H1 (cell line): Measurements from ENCODE around the gene MACC1. TPM values are rescaled to one million over a fixed set of nuclear protein-coding genes. Genes with fewer than 3 reads are reported as not detected.

Source experiments
- GABPA ChIP-seq: IDR thresholded peaks from 2 replicates; pipeline ENCODE4 v1.6.1; 2011; ENCODE audit warnings: mild to moderate bottlenecking, low read length, moderate library complexity, borderline replicate concordance; ENCODE audit not compliant: insufficient read depth
- KDM4A ChIP-seq: IDR thresholded peaks from one replicate; pipeline ENCODE4 v1.7.1; 2012; ENCODE audit warnings: low read depth, mild to moderate bottlenecking, moderate library complexity, low read length, inconsistent platforms; ENCODE audit not compliant: severe bottlenecking
- RBBP5 ChIP-seq: IDR thresholded peaks from 2 replicates; pipeline ENCODE4 v1.7.1; 2012; ENCODE audit warnings: low read depth, mild to moderate bottlenecking, inconsistent platforms, low read length, moderate library complexity, borderline replicate concordance
- RFX5 ChIP-seq: IDR thresholded peaks from 2 replicates; pipeline ENCODE4 v1.6.1; 2011; ENCODE audit warnings: low read depth, low read length, improper control_type of control experiment, borderline replicate concordance
- RXRA ChIP-seq: IDR thresholded peaks from 2 replicates; pipeline ENCODE4 v1.6.1; 2011; ENCODE audit warnings: low read depth, mild to moderate bottlenecking, low read length, moderate library complexity; ENCODE audit not compliant: insufficient read depth
- polyA plus RNA-seq, 7 experiments: library from polyadenylated mRNA; depleted of rRNA in 3 of 7; stranded (reverse) in 5 of 7; unstranded in 2 of 7; fragments of >200 nt in 5 of 7; fragments of 200-250 nt in 2 of 7; gene quantifications; 1 replicate in 5 of 7; 2 replicates in 1 of 7; 4 replicates in 1 of 7; pipeline versions ENCODE4 v1.2.1 to v1.2.3, GENCODE V29; 2011 to 2013; ENCODE audit warnings: missing spikeins in 2 of 7, mixed read lengths in 2 of 7
- total RNA-seq: library from RNA; stranded (reverse); fragmentation: NEBNext Ultra II Directional; extraction: Animal tissue kit (Norgen Biotek cat#: 25700); gene quantifications from 2 replicates; pipeline ENCODE4 v1.2.1, GENCODE V29; 2021
- TF ChIP-seq, protein P1 (sequence below): IDR thresholded peaks from 2 replicates; pipeline ENCODE4 v1.6.1; 2012; ENCODE audit warnings: inconsistent platforms
- TF ChIP-seq, protein P2 (sequence below): fragments of 300-600 bp; sonication (generic); IDR thresholded peaks from 2 replicates; pipeline ENCODE4 v1.7.1; 2012; ENCODE audit warnings: low read length, moderate library complexity, mild to moderate bottlenecking, inconsistent platforms; ENCODE audit not compliant: insufficient replicate concordance

MACC1 gene
- total and polyA plus RNA-seq, 2 of the 8 experiments (the other 6 are each of a cell fraction or from before 2014, with no cell fraction given): 2.0 to 17.2 TPM

DNA sequence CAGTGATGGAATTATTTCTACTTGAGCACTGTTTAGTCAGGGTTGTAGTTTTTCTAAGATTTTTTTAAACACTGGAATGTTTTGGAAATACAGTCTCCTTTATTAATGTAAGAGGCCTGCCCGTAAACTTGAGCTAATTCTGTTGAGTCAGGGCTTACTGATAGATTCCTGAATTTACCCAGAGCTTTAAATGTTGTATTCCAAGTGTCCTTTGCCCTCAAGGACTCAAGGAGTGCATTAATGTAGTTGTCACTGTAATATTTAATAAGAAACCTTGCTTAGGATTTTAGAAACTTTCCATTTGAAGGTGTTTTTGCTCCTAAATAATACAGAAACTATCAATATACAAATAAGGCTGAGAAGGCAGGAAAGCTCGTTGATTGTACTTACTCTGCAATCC, 89.2 kb downstream of the MACC1 start (continued):
- TF ChIP-seq, protein P1, sequence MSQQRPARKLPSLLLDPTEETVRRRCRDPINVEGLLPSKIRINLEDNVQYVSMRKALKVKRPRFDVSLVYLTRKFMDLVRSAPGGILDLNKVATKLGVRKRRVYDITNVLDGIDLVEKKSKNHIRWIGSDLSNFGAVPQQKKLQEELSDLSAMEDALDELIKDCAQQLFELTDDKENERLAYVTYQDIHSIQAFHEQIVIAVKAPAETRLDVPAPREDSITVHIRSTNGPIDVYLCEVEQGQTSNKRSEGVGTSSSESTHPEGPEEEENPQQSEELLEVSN: no peak
- TF ChIP-seq RBBP5: no peak
- TF ChIP-seq RFX5: no peak
- TF ChIP-seq RXRA: no peak
- TF ChIP-seq, protein P2, sequence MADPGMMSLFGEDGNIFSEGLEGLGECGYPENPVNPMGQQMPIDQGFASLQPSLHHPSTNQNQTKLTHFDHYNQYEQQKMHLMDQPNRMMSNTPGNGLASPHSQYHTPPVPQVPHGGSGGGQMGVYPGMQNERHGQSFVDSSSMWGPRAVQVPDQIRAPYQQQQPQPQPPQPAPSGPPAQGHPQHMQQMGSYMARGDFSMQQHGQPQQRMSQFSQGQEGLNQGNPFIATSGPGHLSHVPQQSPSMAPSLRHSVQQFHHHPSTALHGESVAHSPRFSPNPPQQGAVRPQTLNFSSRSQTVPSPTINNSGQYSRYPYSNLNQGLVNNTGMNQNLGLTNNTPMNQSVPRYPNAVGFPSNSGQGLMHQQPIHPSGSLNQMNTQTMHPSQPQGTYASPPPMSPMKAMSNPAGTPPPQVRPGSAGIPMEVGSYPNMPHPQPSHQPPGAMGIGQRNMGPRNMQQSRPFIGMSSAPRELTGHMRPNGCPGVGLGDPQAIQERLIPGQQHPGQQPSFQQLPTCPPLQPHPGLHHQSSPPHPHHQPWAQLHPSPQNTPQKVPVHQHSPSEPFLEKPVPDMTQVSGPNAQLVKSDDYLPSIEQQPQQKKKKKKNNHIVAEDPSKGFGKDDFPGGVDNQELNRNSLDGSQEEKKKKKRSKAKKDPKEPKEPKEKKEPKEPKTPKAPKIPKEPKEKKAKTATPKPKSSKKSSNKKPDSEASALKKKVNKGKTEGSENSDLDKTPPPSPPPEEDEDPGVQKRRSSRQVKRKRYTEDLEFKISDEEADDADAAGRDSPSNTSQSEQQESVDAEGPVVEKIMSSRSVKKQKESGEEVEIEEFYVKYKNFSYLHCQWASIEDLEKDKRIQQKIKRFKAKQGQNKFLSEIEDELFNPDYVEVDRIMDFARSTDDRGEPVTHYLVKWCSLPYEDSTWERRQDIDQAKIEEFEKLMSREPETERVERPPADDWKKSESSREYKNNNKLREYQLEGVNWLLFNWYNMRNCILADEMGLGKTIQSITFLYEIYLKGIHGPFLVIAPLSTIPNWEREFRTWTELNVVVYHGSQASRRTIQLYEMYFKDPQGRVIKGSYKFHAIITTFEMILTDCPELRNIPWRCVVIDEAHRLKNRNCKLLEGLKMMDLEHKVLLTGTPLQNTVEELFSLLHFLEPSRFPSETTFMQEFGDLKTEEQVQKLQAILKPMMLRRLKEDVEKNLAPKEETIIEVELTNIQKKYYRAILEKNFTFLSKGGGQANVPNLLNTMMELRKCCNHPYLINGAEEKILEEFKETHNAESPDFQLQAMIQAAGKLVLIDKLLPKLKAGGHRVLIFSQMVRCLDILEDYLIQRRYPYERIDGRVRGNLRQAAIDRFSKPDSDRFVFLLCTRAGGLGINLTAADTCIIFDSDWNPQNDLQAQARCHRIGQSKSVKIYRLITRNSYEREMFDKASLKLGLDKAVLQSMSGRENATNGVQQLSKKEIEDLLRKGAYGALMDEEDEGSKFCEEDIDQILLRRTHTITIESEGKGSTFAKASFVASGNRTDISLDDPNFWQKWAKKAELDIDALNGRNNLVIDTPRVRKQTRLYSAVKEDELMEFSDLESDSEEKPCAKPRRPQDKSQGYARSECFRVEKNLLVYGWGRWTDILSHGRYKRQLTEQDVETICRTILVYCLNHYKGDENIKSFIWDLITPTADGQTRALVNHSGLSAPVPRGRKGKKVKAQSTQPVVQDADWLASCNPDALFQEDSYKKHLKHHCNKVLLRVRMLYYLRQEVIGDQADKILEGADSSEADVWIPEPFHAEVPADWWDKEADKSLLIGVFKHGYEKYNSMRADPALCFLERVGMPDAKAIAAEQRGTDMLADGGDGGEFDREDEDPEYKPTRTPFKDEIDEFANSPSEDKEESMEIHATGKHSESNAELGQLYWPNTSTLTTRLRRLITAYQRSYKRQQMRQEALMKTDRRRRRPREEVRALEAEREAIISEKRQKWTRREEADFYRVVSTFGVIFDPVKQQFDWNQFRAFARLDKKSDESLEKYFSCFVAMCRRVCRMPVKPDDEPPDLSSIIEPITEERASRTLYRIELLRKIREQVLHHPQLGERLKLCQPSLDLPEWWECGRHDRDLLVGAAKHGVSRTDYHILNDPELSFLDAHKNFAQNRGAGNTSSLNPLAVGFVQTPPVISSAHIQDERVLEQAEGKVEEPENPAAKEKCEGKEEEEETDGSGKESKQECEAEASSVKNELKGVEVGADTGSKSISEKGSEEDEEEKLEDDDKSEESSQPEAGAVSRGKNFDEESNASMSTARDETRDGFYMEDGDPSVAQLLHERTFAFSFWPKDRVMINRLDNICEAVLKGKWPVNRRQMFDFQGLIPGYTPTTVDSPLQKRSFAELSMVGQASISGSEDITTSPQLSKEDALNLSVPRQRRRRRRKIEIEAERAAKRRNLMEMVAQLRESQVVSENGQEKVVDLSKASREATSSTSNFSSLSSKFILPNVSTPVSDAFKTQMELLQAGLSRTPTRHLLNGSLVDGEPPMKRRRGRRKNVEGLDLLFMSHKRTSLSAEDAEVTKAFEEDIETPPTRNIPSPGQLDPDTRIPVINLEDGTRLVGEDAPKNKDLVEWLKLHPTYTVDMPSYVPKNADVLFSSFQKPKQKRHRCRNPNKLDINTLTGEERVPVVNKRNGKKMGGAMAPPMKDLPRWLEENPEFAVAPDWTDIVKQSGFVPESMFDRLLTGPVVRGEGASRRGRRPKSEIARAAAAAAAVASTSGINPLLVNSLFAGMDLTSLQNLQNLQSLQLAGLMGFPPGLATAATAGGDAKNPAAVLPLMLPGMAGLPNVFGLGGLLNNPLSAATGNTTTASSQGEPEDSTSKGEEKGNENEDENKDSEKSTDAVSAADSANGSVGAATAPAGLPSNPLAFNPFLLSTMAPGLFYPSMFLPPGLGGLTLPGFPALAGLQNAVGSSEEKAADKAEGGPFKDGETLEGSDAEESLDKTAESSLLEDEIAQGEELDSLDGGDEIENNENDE: no peak
- no peak for TF ChIP-seq KDM4A
- no peak for TF ChIP-seq GABPA
